GM21576 (cell line): ENCODE measurements around the gene C19orf67.
"Not testable (repeated sequence)": the region's sequence is repeated elsewhere in the genome, so short reads cannot be mapped to it uniquely, and the experiment has no call there.

ENCODE experiments used
- ATAC-seq: cut with Tn5 transposase; IDR thresholded peaks from one replicate; pipeline ENCODE4 v1.9.1; 2021; ENCODE audit warnings: mild to moderate bottlenecking, moderate library complexity; ENCODE audit not compliant: unreplicated experiment

Gene C19orf67

GRCh38 chr19:14059093-14059480 lies 26.5 kb downstream of the C19orf67 start:
- ATAC-seq, result no peak

DNA sequence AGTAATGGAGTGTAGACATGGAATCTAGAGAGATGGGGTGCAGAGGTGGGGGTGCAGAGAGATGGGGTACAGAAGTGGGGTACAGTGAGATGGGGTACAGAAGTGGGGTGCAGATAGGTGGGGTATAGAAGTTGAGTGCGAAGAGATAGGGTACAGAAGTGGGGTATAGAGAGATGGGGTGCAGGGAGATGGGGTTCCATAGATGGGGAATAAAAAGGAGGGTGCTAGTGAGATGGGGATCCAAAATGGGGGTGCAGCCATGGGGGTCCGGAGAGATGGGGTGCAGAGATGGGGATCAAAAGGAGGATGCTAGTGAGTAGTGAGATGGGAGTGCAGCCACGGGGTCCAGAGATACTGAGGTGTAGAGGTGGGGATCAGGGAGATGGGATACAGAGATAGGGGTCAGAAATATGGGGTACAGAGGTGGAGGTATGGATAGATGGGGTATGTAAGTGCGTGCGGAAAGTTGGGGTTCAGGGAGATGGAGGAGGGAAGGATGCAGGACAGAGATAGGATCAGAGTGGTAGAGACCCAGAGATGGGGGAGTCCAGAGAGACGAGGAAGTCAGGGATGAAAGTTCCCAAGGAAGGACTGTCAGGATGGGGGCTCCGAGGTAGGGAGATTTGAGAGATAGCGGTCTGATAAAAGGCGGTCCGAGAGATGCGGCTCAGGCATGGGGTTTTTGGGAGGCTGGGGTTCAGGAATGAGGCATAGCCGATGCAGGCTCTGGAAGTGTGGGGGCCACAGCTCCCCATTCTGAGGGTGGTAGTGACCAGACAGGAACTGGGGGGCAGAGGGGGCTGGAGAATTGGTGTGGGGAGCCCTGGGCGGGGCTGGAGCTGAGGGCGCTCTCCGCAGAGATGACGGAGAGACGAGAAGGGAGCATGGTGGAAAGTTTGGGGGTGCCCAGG lies 27.1 kb downstream of the C19orf67 start:
- no peak for ATAC-seq

DNA sequence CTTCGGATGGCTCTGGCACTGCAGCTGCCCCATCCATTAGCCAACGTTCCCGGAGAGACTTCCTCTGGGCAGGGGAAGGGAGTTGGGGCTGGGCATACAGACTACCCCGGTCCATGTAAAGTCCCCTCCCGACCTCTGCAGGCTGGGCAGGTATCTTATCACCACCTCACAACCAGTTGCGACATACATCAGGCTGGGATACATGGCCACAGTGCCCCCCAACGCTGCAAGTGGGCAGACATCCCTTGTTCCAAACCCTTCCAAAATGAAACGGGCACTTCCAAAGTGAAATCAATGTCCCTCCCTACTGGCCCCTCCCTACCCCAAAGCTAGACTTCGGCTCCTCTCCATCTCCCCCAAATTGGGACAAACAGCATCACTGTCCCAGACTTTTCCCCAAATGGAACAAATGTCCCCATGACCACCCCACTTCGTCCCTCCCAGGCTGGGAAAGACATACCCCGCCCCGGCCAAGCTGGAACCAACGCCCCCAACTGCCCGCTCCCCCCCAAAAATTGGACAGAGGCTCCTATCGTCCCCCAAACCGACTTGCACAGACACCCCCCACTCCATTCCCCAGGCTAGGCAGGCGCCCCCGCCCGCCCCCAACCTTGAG lies 28.7 kb downstream of the C19orf67 start:
- no peak for ATAC-seq

GRCh38 chr19:14056069-14056666 lies 29.4 kb downstream of the C19orf67 start:
- ATAC-seq, result no peak

DNA sequence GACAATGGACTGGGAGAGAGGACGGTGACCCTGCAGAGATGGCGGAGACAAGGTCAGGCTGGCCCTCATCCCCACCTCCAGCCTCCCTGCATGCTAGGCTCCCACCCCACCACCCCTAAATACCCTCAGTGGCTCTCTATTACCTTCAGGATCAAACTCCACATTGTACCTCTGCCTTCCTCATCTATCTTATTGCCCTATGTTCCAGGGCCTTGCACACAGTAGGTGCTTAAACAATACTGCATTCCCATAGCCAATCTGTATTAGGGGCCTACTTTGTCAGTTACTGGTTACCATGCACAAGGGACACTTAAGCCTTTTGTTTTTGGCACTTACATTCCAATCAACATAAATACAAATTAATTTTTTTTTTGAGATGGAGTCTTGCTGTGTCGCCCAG lies 30.2 kb downstream of the C19orf67 start:
- no peak for ATAC-seq

GRCh38 chr19:14054721-14055120 lies 30.9 kb downstream of the C19orf67 start:
- no peak for ATAC-seq

DNA sequence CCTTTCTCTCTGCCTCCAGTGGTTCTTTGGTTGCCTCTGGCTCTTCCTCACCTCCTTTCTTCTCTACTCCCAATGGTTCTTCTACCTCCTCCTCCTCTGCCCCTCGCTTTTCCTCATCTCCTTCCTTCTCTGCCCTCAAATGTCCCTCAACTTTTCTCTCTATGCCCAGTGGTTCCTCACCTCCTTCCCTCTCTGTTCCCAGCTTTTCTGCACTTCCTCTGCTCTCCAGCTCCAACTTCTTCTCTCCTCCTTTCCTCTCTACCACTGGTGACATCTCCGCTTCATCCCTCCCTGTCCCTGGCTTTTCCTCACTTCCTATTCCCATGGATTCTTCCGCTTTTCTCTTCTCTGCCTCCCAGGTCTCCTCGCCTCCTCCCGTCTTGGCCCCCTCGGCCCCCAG lies 31.5 kb downstream of the C19orf67 start:
- ATAC-seq, result no peak

DNA sequence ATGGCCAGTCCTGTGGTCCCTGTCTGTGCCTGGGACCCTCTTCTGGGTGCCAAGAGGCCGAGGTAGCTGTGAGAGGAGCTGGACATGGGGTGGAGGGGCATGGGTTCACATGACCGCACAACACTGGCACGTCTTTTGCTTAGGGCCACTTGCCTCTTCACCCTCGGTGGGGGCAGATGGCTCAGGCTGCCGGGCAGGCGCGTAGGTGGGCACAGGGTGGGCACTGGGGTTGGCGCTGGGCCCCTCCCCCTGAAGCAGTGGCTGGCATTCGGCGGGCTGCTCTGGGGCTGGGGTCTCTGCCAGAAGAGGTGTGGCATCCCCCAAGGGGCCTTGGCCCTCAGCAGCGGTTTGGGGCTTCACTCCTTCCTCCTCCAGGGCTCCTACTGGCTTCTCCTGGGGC lies 32.1 kb downstream of the C19orf67 start:
- no peak for ATAC-seq

- ATAC-seq, result no peak
Observed at GRCh38 chr19:14053032-14053431, 32.6 kb downstream of the C19orf67 start.

DNA sequence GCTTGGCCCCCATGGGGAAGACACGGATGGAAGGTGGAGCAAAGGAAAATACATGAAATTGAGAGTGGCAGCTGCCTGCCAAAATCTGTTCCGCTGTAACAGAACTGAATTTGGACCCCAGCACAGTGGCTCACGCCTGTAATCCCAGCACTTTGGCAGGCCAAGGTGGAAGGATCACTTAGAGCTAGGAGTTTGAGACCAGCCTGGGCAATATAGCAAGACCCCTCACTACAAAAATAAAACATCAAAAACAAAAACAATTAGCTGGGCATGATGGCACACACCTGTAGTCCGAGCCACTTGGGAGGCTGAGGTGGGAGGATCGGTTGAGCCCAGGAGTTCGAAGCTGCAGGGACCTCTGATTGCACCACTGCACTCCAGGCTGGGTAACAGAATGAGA lies 33.1 kb downstream of the C19orf67 start:
- ATAC-seq, result no peak

DNA sequence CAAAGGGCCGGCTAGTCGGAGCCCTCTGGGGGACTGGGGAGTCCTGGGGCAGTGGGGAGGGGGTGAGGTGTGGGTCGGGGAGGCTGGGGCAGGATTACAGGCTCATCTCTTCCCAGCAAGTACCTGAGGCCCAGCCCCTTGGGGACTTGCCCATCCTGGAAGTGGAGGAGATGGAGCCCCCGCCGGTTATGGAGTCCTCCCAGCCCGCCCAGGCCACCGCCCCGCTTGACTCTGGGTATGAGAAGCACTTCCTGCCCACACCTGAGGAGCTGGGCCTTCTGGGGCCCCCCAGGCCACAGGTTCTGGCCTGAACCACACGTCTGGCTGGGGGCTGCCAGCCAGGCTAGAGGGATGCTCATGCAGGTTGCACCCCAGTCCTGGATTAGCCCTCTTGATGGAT lies 33.6 kb downstream of the C19orf67 start:
- no peak for ATAC-seq

GRCh38 chr19:14050961-14051360 lies 34.6 kb downstream of the C19orf67 start:
- not testable (repeated sequence) for ATAC-seq

DNA sequence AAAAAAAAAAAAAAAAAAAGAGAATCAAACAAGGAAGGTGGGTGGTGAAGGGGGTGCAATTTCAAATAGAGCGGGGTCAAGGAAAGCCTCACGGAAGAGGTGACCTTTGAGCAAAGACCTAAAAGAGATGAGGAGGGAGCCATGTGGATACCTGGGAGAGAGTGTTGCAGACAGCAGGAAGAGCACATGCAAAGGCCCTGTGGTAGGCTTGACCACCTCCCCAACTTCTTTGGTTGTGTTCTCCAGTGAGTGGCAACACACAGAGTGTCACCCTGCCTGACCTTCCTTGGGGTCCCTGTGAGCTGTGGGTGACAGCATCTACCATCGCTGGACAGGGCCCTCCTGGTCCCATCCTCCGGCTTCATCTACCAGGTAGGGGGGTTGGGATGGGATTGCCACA lies 35.1 kb downstream of the C19orf67 start:
- ATAC-seq, result no peak

DNA sequence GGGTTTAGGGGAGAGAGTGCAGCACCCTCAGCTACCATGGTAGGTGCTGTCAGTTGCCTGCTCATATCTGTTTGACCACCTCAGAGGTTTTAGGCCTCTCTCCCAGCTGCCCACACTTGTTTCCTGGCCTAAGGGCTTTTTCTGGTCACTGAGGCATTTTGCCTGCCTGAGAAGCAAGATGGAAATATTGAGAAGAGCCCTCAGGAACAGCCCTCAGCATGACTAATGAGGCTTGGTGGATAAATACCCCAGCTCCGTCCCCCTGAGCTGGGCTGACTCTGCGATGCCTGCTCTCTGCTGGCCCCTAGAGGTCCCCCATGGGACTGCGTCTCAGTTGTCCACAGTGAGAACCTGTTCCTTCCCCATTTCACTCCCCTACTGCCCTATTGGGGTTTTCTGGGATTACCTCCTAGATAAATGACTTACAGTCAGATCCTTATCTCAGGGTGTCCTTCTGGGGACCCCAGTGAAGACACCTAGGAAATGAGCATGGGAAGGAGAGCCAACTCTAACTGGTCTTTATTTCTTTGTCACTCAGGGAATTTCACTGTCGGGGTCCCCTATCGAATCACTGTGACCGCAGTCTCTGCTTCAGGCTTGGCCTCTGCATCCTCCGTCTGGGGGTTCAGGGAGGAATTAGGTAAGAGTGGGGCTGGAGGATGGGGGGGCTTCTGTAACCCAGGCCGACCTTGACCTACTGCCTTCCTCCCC lies 37.0 kb downstream of the C19orf67 start:
- no peak for ATAC-seq

DNA sequence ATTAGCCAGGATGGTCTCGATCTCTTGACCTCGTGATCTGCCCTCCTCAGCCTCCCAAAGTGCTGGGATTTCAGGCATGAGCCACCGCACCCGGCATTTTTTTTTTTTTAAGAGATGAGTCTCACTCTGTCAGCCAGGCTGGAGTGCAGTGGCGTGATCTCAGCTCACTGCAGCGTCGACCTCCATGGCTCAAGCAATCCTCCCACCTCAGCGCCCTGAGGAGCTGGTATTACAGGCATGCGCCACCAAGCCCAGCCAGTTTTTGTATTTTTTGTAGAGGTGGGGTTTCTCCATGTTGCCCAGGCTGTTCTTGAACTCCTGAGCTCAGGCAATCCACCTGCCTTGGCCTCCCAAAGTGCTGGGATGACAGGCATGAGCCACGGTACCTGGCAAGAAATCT lies 37.7 kb downstream of the C19orf67 start:
- not testable (repeated sequence) for ATAC-seq

DNA sequence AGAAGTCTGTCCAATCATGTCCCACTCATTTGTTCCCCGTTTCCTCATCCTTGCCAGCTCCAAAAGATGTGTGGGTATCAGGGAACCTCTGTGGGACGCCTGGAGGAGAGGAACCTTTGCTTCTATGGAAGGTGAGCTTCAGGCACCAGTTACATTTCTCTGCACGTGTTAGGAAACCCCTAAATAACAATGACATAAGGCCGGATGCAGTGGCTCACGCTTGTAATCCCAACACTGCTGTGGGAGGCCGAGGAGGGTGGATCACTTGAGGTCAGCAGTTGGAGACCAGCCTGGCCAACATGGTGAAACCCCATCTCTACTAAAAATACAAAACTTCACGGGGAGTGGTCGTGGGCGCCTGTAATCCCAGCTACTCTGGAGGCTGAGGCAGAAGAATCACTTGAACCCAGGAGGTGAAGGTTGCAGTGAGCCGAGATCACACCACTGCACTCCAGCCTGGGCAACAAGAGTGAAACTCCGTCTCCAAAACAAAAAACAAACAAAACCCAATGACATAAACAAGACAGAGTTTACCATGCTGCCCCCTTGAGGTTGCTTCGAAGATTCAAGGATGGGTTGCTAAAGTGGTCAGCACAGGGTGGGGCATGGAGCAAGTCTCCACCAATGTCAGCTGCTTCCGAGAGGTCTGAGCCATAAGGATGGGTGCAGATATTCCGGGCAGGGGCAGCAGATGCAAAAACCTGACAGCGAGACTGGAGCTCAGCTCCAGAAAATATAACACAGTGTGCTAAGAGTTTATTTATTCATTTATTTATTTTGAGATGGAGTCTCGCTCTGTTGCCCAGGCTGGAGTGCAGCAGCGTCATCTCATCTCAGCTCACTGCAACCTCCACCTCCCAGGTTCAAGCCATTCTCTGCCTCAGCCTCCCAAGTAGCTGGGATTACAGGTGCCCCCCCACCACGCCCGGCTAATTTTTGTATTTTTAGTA lies 42.6 kb downstream of the C19orf67 start:
- ATAC-seq, result not testable (repeated sequence)

DNA sequence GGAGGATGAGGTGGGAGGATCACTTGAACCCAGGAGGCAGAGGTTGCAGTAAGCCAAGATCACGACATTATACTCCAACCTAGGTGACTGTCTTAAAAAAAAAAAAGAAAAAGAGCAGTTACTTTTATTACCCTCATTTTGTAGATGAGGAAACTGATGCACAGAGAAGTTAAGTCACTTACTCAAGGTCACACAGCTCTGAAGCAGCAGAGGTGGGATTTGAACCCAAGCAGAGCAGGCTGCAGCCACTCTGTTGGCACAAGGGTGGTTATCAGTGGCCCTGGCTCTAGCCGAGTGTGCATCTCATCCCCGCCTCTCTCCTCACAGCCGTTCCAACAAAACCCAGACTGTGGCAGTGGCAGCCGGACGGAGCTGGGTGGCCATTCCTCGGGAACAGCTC lies 46.4 kb downstream of the C19orf67 start:
- ATAC-seq, result no peak

DNA sequence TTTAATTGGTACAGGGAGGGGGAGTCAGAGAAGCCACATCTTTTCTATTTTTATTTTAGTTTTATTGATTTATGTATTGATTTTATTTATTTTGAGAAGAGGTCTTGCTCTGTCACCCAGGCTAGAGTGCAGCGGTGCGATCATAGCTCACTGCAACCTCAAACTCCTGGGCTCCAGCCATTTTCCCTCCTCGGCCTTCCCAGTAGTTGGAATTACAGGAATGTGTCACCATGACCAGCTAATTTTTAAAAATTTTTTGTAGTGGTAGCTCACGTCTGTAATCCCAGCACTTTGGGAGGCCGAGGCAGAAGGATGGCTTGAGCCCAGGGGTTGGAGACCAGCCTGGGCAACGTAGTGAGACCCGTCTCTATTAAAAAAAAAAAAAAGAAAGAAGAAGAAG lies 49.9 kb downstream of the C19orf67 start:
- no peak for ATAC-seq

GRCh38 chr19:14035159-14035558 lies 50.4 kb downstream of the C19orf67 start:
- ATAC-seq, result not testable (repeated sequence)

GRCh38 chr19:14033946-14034345 lies 51.6 kb downstream of the C19orf67 start:
- no peak for ATAC-seq
